ENCODE measurements around the gene SYT7.

The SYT7 gene

GRCh38 chr11:61534025-61534932 is 46.6 kb downstream of the SYT7 start:
- no peak for DNase-seq

- DNase-seq: no peak
Measured at GRCh38 chr11:61533401-61533800, 47.5 kb downstream of the SYT7 start.

- no peak for DNase-seq
Measured at GRCh38 chr11:61533039-61533375, 47.9 kb downstream of the SYT7 start.

- peak; percentile 38 for DNase-seq
Measured at GRCh38 chr11:61532134-61533038, 48.5 kb downstream of the SYT7 start.

- no peak for DNase-seq
Measured at GRCh38 chr11:61531044-61531443, 49.8 kb downstream of the SYT7 start.

- DNase-seq: no peak
Measured at GRCh38 chr11:61529537-61530225, 51.2 kb downstream of the SYT7 start.

- DNase-seq: no peak
Measured at GRCh38 chr11:61528114-61528513, 52.8 kb downstream of the SYT7 start.

GRCh38 chr11:61526956-61527731 is 53.7 kb downstream of the SYT7 start:
- DNase-seq: no peak

GRCh38 chr11:61526229-61526628 is 54.6 kb downstream of the SYT7 start:
- DNase-seq: no peak

- no peak for DNase-seq
Measured at GRCh38 chr11:61524963-61525587, 55.8 kb downstream of the SYT7 start.

GRCh38 chr11:61524446-61524845 is 56.4 kb downstream of the SYT7 start:
- DNase-seq: no peak

- no peak for DNase-seq
Measured at GRCh38 chr11:61522881-61523280, 58.0 kb downstream of the SYT7 start.

GRCh38 chr11:61518032-61518795 is 62.7 kb downstream of the SYT7 start:
- DNase-seq: no peak

- DNase-seq: peak; percentile 54
Measured at GRCh38 chr11:61516675-61517572, 64.0 kb downstream of the SYT7 start.

GRCh38 chr11:61516191-61516590 is 64.7 kb downstream of the SYT7 start:
- DNase-seq: no peak

- DNase-seq: no peak
Measured at GRCh38 chr11:61515686-61516085, 65.2 kb downstream of the SYT7 start.

- DNase-seq: no peak
Measured at GRCh38 chr11:61514050-61514917, 66.6 kb downstream of the SYT7 start.

- DNase-seq: no peak
Measured at GRCh38 chr11:61513143-61513765, 67.6 kb downstream of the SYT7 start.

- DNase-seq: no peak
Measured at GRCh38 chr11:61512435-61512834, 68.4 kb downstream of the SYT7 start.
